SU-DHL-6 (cell line): ENCODE results near the gene HNF4A.

Experiments used
- EZH2phosphoT487 ChIP-seq: fragments of 200-600 bp; sonication (generic), shearing (Covaris generic); conservative IDR thresholded peaks from 2 replicates; pipeline ENCODE4 v1.6.1; 2018; ENCODE audit warnings: mild to moderate bottlenecking, antibody characterized with exemption, low read length, moderate library complexity, mixed read lengths
- TF ChIP-seq, protein P1 (sequence below): fragments of 200-600 bp; sonication (generic); IDR thresholded peaks from one replicate; pipeline ENCODE4 v1.5.1; 2017; ENCODE audit warnings: antibody characterized with exemption, mild to moderate bottlenecking, low read length, moderate library complexity; ENCODE audit not compliant: insufficient read depth, poor library complexity, severe bottlenecking

DNA sequence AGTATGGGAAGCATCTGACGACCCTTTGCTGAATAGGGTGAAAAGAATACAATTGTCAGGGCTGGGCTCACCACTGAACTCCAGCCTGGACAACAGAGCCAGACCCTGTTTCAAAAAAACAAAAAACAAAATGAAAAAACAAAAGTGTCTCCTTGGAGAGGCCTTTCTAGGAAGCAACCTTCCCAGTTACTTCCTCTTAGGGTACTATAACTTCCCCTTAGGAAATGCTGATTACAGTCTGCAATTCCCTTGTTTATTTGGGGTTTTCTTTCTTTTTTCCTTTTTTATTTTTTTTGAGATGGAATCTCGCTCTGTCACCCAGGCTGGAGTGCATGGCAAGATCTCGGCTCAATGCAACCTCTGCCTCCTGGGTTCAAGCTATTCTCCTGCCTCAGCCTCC lies 99.6 kb downstream of the HNF4A start:
- TF ChIP-seq, protein P1, sequence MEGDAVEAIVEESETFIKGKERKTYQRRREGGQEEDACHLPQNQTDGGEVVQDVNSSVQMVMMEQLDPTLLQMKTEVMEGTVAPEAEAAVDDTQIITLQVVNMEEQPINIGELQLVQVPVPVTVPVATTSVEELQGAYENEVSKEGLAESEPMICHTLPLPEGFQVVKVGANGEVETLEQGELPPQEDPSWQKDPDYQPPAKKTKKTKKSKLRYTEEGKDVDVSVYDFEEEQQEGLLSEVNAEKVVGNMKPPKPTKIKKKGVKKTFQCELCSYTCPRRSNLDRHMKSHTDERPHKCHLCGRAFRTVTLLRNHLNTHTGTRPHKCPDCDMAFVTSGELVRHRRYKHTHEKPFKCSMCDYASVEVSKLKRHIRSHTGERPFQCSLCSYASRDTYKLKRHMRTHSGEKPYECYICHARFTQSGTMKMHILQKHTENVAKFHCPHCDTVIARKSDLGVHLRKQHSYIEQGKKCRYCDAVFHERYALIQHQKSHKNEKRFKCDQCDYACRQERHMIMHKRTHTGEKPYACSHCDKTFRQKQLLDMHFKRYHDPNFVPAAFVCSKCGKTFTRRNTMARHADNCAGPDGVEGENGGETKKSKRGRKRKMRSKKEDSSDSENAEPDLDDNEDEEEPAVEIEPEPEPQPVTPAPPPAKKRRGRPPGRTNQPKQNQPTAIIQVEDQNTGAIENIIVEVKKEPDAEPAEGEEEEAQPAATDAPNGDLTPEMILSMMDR: no peak
- TF ChIP-seq EZH2phosphoT487: no peak
